GM18505 (cell line): ENCODE data around the gene DCAF5.
"Not testable (repeated sequence)": the region's sequence is repeated elsewhere in the genome, so short reads cannot be mapped to it uniquely, and the experiment has no call there.

Experiments
- ATAC-seq: cut with Tn5 transposase; IDR thresholded peaks from one replicate; pipeline ENCODE4 v1.9.1; 2021; ENCODE audit not compliant: unreplicated experiment
- POLR2A ChIP-seq: IDR thresholded peaks from 4 replicates; pipeline ENCODE4 v1.6.1; 2011; ENCODE audit warnings: borderline replicate concordance; ENCODE audit not compliant: insufficient read depth, insufficient read length; ENCODE audit errors: extremely low read depth

DCAF5 gene, protein sequence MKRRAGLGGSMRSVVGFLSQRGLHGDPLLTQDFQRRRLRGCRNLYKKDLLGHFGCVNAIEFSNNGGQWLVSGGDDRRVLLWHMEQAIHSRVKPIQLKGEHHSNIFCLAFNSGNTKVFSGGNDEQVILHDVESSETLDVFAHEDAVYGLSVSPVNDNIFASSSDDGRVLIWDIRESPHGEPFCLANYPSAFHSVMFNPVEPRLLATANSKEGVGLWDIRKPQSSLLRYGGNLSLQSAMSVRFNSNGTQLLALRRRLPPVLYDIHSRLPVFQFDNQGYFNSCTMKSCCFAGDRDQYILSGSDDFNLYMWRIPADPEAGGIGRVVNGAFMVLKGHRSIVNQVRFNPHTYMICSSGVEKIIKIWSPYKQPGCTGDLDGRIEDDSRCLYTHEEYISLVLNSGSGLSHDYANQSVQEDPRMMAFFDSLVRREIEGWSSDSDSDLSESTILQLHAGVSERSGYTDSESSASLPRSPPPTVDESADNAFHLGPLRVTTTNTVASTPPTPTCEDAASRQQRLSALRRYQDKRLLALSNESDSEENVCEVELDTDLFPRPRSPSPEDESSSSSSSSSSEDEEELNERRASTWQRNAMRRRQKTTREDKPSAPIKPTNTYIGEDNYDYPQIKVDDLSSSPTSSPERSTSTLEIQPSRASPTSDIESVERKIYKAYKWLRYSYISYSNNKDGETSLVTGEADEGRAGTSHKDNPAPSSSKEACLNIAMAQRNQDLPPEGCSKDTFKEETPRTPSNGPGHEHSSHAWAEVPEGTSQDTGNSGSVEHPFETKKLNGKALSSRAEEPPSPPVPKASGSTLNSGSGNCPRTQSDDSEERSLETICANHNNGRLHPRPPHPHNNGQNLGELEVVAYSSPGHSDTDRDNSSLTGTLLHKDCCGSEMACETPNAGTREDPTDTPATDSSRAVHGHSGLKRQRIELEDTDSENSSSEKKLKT

DNA sequence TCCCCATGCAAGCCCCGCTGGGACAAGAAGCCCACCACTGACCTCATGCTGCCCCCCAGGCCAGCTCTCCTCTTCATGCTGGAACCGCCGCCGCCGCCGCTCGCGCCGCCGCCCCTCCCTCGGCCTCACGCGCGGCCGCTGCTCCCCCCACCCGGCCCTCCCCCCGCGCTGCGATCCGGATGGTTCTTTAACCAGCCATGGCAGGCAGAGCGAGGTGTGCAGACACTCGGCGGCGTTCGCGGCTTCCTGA, at the start of gene DCAF5:
DCAF5 (minus strand) TSS at position 218 of the 250 bp plus-strand sequence; CDS start at position 77, 141 bp downstream.
- ATAC-seq = no peak
- no peak for TF ChIP-seq POLR2A

DNA sequence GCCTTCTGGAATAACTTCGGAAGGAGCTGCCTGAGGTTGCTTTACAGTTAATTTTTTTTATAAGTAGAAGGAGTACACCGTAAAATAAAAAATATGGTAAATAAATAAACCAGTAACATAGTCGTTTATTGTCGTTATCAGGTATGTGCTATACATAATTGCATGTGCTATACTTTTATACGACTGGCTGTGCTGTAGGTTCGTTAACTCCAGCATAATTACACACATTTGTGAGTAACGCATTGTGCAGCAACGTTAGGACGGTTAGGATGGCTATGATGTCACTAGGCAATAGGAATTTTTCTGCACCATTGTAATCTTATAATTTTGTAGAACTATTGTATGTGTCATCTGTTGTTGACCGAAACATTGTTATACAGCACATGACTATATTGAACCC, 46.9 kb upstream of the DCAF5 start:
- no peak for TF ChIP-seq POLR2A

DNA sequence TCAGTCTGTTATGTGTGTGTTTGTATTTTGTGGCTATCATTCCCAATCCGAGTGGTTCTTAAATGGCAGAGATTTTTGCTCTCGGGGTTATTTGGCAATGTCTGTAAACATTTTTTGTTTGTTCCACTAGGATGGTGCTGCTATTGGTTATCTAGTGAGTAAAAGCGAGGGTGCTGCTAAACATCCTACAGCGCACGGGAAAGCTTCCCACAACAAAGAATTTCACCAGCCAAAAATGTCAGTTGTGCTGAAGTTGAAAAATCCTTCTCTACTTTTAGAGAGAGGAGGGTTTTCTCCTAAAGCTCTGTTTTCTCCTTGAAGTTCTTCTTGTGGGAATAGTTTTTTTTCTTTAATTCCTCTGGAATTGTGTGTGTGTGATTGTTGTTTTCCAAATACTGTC, 40.8 kb upstream of the DCAF5 start:
- no peak for ATAC-seq
- TF ChIP-seq POLR2A = no peak

More for the DNA sequence above, 46.9 kb upstream of the DCAF5 start:
- ATAC-seq = no peak

DNA sequence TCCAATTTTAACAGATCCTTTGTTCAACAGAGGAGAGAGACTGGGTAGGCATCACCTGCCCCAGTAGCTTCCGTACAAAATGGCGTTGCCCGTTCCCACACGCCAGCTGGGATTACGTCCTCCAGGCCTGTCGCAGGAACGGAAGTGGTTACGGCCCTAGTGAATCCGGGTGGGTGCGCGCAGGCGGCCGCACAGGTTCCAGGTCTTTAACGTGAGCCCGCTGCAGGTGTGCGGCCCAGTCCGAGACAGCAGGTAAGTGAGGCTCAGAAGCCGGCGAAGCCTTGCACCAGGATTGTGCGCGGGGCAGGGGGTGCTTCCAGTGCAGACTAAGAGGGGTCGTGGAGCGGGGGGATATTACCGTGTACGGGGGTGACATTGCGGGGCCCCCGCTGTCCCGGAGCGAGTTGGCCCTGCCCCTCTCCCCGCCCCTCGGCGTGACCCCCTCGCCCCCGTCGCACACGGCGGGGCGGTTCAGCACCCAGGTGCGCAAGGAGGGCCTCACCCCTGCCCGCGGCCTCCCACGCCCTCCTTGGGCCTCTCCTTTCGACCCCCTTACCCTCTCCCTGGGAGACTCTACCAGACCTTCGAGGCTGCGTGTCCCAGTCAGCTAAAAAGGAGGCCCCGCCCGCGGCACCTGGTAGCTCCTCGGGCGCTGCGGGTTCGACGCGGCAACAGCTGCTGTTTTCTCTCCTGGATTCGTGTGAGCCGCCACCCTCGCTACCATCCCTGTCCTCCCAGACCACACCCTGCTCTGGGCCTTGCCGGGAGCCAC, 38.6 kb upstream of the DCAF5 start, which contains the start of gene EXD2:
EXD2 (plus strand) TSS at position 159 of the 772 bp plus-strand sequence. CDS start 17,973 bp downstream, outside the sequence.
- TF ChIP-seq POLR2A = no peak
- ATAC-seq = peak; percentile 83

DNA sequence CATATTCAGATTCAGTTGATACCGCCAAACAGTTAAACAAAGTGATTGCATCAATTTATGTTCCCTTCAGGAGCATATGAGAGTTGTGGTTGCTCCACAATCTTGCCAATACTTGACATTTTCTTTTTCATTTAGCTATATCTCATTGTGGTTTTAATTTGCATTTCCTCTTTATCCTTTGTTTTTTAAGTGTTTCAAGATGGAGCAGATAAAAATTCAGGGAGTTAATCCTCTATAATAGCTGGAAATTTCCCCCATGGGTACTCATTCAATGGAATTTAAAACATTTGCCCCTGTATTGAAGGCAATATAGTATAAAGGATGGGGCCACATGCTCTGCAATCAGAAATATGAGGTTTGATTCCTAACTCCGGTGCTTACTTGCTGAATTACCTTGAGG, 37.3 kb upstream of the DCAF5 start:
- TF ChIP-seq POLR2A = no peak
- ATAC-seq = no peak

DNA sequence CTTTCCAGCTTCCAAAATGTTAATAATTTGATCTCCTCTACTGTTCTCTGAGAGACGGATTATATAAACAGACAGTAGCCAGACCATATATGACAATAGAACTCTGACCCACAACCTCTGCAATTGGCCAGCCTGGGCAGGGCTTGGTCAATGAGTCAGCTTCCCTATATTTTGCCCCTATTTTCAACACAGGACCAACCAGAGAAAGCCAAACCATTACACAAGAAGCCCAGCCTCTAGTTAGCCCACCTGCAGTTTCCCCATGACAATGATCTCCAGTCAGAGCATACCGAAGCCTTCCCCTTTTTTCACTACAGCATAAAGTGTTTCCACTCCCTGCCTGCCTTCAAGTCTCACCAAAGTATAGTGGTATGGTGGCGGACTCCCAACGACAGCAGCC, 30.8 kb upstream of the DCAF5 start:
- no peak for TF ChIP-seq POLR2A
- no peak for ATAC-seq

DNA sequence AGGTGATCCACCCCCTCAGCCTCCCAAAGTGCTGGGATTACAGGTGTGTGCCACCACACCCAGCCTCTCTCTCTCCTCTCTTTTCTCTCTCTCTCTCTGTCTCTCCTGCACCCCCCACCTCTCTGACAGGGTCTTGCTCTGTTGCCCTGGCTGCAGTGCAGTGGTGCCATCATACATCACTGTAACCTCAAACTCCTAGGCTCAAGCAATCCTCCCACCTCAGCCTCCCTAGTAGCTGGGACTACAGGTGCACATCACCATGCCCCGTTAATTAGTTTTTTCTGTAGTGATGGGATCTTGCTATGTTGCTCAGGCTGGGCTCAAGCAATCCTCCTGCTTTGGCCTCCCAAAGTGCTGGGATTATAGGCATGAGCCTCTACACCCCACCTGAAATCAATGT, 29.7 kb upstream of the DCAF5 start:
- ATAC-seq = not testable (repeated sequence)

DNA sequence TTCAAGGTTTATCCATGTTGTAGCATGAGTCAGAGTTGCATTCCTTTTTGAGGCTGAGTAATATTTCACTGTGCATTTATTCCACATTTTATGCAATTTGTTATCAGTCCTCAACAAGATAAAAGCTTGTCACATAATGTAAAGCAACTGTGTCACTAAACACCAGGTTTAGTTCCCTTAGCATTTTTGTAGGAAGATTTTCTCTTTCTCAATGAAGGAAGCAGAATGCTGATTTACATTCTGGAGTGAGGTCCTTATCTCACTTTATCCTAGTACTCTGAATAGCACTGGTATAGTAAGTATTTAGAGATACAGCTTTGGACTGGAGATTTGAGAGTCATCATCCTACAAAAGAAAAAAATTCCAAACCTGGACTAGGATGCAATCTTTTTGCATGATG, 28.6 kb upstream of the DCAF5 start:
- no peak for TF ChIP-seq POLR2A
- no peak for ATAC-seq

DNA sequence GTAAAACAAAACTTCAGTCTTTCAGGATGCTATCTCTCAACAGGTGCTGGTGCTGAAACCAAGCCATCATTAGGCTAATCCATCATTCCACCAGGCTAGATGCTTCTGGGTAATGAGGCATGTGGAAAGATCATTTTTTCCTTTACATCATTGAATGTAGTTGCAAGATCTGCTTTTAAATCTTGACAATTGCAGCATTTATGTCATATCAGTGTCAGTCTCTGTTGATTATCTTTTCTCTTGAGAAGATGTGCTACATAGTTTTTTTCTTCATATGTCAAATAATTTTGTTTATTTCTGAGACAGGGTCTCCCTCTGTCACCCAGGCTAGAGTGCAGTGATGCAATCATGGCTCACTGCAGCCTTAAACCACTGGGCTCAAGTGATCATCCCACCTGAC, 22.2 kb upstream of the DCAF5 start:
- ATAC-seq = no peak
- no peak for TF ChIP-seq POLR2A

DNA sequence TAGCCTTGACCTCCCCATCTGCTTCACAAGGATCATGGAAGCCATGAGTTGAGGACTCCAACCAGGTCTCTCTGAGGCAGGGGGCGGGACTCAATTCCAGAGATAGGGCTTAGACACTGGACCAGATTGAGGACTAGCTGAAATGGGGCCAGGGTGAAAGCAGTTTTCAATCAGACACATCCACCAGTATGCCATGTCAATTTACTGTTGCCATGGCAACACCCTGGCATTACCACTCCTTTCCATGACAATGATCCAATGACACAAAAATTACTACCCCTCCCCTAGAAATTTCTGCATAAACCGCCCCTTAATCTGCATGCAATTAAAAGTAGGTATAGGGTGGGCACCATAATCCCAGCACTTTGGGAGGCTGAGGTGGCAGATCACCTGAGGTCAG, 18.6 kb upstream of the DCAF5 start:
- TF ChIP-seq POLR2A = no peak
- ATAC-seq = no peak

DNA sequence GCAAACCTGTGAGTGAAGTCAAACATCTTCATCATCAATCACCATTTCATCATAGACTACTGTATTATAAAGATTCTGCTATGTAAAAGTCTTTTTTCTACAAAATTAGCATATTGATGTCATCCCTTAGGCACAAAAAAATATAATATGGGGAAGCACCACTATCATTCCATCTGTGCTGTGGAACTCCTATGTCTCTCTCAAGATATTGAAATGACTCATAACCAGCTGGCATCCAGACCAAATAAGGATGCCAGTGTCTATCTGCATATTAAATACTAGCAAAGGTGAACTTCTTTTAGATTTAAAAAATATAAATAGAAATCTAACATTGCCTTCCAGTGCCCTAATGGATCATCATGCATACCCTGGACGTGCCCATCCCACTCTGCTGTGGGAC, 17.9 kb upstream of the DCAF5 start:
- ATAC-seq = no peak
- TF ChIP-seq POLR2A = no peak

DNA sequence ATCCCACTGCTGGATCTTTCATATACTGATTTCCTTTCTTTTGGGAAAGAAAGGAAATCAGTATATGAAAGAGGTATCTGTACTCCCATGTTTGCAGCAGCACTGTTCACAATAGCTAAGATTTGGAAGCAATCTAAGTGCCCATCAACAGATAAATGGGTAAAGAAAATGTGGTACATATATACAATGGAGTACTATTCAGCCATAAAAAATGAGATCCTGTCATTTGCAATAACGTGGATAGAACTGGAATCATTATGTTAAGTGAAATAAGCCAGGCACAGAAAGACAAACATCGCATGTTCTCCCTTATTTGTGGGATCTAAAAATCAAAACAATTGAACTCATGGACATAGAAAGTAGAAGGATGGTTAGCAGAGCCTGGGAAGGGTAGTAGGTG, 12.9 kb upstream of the DCAF5 start:
- not testable (repeated sequence) for ATAC-seq

DNA sequence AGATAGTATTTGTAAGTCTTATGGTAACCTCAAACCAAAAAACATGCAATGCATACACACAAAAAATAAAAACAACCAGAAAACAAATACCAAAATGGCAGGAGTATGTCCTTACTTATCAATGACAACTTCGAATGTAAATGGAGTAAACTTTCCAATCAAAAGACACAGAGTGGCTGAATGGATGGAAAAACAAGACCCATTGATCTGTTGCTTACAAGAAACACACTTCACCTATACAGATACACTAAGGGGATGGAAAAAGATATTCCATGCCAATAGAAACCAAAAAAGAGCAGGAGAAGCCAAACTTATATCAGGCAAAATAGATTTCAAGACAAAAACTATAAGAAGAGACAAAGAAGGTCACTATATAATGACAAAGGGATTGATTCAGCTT, 8.7 kb upstream of the DCAF5 start:
- ATAC-seq = no peak
- no peak for TF ChIP-seq POLR2A
